Adrenal gland (tissue), 5 donors: Measurements from ENCODE around the gene MAN2B2.

Source experiments
- CTCF ChIP-seq, 6 experiments: fragments of 450-650 bp in 4 of 6; fragments of 200-600 bp in 2 of 6; sonication (generic) in 1 of 6; IDR thresholded peaks; 1 replicate in 5 of 6; 2 replicates in 1 of 6; pipeline versions ENCODE4 v1.5.1 to v1.8.0; 2016 to 2021; ENCODE audit warnings: antibody characterized with exemption in 6 of 6, mild to moderate bottlenecking in 2 of 6, moderate library complexity in 1 of 6
- POLR2A ChIP-seq, 2 donors: fragments of 450-650 bp; IDR thresholded peaks; one replicate each; pipeline ENCODE4 v1.6.1; 2017; ENCODE audit warnings: antibody characterized with exemption in 2 of 2, mild to moderate bottlenecking in 2 of 2, moderate library complexity in 1 of 2
- donor health status: DM: no; HTN: no; CAD: no.

DNA sequence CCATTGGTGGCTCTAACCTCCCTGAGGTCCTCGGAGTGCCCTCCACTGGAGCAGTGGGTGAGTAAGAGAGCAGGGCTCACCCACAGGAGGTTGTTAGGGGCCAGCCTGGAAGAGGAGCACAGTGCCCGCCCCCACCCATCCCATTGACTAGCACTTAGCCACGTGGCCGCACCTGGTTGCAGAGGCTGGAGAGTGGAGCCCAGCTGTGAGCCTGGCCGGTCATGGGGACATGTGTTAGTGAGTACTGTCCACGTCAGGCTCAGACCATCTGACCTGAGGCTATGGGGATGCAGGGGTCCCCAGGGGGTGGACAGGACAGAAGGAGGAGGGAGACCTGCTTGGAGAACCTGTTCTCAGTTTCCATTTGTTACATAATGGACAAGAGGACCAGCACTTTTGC is 1.4 kb upstream of the MAN2B2 start:
- no peak for TF ChIP-seq CTCF (IDR thresholded peaks at IDR 0.05)
- no peak for TF ChIP-seq POLR2A (IDR thresholded peaks at IDR 0.05)
